AML-193 (cell line): ENCODE data around the gene BDH1.
"Not testable (repeated sequence)": the region's sequence is repeated elsewhere in the genome, so short reads cannot be mapped to it uniquely, and the experiment has no call there.

ENCODE experiments used
- DNase-seq, 2 experiments: peaks; one replicate each; lab custom pipeline; 2025; lab: John Stamatoyannopoulos, UW

BDH1 gene

GRCh38 chr3:197485143-197485542 lies 70.6 kb downstream of the BDH1 start:
- DNase-seq: no peak

DNA sequence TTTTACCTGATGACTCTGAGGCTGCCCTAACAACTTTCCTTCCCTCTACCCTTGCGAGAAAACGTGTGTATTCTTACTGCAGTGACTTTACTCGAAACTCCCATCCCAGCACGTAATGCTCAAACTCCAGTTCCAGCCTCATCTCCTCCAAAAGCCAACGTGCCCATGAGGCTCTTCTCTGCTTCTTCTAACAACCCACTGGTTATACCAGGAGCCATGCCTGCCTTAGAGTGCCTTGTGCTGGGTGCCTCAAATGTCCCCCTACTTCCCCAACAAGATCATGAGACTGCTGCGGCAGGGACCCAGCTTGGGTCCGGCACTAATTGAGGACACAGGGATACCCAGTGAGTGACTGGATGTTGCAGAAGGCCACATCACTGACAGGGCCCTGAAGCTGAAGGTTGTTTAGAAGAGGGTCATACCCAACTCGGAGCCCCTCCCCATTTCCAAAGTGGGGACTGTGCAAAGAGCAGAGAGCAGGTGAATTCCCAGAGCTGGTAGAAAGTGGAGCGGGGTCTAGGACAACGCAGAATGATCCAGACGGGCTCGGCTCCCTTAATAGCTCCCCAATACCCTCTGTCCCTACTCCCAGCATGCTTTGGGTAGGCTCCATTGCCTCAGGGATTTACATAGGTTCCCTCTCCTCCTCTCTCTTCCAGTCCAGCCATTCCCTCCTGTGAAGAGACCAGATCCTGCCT lies 71.4 kb downstream of the BDH1 start:
- DNase-seq: no peak

DNA sequence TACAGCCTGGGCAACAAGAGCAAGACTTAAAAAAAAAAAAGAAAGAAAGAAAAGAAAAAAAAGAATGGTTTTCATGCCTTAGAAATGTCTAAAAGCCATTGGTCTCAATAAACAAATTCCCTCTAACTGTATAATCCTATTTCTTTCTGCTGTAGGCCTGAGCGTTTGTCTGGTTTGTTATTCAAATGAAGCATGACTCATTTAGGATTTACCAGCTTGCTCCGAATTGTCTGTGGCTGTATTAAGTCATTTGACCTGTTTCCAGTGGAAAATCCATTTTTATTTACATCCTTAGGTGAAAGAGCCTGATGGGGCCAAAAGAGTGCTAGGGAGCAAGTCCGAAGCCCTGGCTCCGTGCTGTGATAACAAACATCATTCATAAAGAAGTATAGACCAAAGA lies 73.8 kb downstream of the BDH1 start:
- DNase-seq: no peak

- no peak for DNase-seq
Measured at GRCh38 chr3:197480320-197480719, 75.4 kb downstream of the BDH1 start.

DNA sequence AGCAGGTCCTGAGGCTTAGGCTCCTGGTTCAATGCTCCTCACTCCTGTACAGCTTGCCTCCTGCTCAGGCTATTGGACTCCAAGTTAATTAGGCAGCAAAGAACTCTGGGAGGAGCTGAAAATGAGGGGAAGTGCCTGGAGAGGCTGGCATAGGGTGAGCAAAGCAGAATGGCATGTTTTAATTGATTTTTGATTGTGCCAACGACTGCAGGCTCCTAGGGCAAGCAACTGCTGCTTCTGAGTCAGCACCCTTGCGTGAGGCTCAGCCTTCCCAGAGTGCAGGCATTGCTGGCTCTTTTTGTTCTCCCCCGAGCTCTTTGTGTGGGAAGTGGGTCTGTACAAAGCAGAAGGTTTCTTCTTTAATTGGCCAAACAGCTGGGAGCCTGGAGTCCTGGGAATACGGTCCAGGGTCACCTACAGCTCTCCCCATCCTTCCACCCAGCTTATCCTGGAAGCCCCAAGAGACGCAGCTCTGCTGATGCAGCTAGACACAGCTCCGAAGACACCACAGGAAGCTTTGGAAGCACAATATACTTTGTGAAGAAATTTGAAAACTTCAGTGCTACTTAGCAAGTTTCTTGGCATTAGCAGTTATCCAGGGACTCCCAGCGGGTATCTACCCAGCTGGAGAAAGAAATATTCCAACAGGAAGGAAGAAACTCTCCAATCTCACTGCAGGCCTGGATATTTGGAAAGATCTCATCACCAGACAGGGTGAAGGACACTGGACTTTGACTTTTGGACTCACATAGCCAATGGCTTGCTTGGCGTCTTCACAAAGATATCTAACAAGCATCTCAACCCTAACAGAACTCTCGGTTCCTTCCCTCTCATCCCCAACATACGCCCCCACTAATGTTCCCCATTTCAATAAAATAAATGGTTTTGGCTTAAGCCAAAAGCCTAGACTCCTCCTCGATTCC lies 76.8 kb downstream of the BDH1 start:
- no peak for DNase-seq

DNA sequence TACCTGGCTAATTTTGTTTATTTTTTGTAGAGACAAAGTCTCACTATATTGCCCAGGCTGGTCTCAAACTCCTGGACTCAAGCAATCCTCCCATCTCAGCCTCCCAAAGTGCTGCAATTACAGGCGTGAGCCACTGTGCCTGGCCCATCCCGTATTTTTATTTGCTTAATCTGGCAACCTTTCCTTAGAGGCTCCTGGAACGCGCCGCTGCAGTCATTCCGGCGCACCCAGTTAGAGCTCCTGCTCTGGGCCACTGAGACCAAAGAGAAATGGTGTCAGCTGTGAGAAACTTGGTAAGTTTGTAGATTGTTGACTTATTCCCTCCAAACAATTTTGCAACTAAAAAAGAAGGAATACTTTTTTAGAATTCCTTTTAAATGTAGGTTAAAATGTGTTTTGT lies 78.0 kb downstream of the BDH1 start:
- DNase-seq: not testable (repeated sequence)

GRCh38 chr3:197475997-197476525 lies 79.7 kb downstream of the BDH1 start:
- no peak for DNase-seq

- no peak for DNase-seq
Measured at GRCh38 chr3:197475514-197475913, 80.3 kb downstream of the BDH1 start.

- DNase-seq: no peak
Measured at GRCh38 chr3:197472151-197472550, 83.6 kb downstream of the BDH1 start.

GRCh38 chr3:197471221-197472010 lies 84.4 kb downstream of the BDH1 start:
- DNase-seq: no peak

DNA sequence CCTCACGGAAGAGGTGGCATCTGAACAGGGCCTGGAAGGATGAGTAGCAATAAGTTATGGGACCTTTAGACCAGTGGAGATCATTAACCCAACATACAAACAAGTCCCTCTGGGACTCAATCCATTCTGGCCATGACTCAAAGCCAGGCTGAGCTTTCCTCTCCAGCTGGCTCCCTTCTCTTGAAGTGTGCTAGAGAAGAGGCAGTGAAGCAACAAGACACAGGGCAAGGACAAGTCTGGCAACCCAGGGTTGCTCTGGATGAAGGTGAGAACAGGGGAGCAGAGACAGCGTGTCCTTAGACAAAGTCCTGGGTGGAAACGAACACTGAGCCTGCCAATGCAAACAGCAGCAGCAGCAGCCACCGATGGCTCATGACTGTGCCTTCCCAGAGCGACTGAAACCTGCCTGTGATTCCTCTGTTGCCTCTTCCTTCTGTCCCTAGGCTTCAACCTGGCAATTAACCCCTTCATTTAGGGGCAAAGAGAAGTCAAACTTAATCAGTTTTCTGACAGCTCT lies 86.8 kb downstream of the BDH1 start:
- no peak for DNase-seq

GRCh38 chr3:197468167-197468566 lies 87.6 kb downstream of the BDH1 start:
- DNase-seq: no peak

GRCh38 chr3:197466586-197467399 lies 89.0 kb downstream of the BDH1 start:
- DNase-seq: no peak

GRCh38 chr3:197465996-197466549 lies 89.7 kb downstream of the BDH1 start:
- no peak for DNase-seq

- no peak for DNase-seq
Measured at GRCh38 chr3:197465197-197465995, 90.4 kb downstream of the BDH1 start.

- no peak for DNase-seq
Measured at GRCh38 chr3:197464794-197465193, 91.0 kb downstream of the BDH1 start.

GRCh38 chr3:197463279-197463678 lies 92.5 kb downstream of the BDH1 start:
- no peak for DNase-seq

GRCh38 chr3:197462808-197463207 lies 93.0 kb downstream of the BDH1 start:
- DNase-seq: no peak

DNA sequence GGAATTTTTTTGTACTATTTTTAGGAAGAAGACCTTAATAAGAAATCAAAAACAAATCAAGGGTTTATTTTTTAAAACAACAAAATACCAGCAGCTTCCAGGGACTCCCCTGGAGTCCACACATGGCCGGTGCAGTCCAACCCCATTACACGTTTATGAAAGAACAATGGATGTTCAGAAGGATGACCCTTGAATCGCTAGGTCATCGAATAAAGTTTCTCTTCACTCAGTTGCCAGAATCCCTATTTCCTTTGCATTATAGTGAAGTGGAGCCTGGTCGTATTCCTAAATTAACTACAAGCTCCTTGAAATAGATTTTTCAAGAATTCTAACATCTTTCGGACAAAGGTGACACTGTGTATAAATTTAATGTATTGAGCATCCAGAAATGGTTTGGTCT lies 95.1 kb downstream of the BDH1 start:
- no peak for DNase-seq

DNA sequence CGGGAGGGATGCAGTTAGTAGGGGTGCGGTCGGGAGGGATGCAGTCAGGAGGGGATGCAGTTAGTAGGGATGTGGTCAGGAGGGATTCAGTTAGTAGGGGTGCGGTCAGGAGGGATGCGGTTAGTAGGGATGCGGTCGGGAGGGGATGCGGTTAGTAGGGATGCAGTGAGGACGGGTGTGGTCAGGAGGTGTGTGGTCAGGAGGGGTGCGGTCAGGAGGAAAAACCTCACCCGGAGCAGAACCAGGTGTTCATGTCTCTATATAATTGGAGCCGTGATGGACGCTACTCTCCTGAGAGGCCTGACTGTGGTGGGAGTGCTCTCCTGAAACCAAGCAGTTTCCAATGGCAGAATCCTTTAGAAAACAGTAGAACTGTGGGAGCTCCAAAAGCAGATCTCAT lies 95.8 kb downstream of the BDH1 start:
- DNase-seq: no peak
